Sigmoid colon (tissue), 4 donors: ENCODE measurements around the gene APPBP2.

ENCODE experiments used
- EP300 ChIP-seq, 4 donors: sonication (generic); formaldehyde crosslinking; IDR thresholded peaks; one replicate each; pipeline ENCODE4 v1.6.1; 2017; ENCODE audit warnings: antibody characterized with exemption in 4 of 4
- POLR2A ChIP-seq, 2 donors: fragments of 450-650 bp; IDR thresholded peaks; one replicate each; pipeline ENCODE4 v1.6.1; 2016; ENCODE audit warnings: antibody characterized with exemption in 2 of 2, mild to moderate bottlenecking in 2 of 2, moderate library complexity in 2 of 2
- POLR2AphosphoS5 ChIP-seq, 4 donors: sonication (generic); formaldehyde crosslinking; IDR thresholded peaks; one replicate each; pipeline ENCODE4 v1.6.1; 2017; ENCODE audit warnings: antibody characterized with exemption in 4 of 4
- TF ChIP-seq, protein P1 (sequence below), 4 experiments: fragments of 450-650 bp in 3 of 4; fragments of 200-600 bp in 1 of 4; IDR thresholded peaks; one replicate each; pipeline ENCODE4 v1.5.1; 2016 to 2019; ENCODE audit warnings: antibody characterized with exemption in 4 of 4, mild to moderate bottlenecking in 3 of 4, moderate library complexity in 2 of 4

DNA sequence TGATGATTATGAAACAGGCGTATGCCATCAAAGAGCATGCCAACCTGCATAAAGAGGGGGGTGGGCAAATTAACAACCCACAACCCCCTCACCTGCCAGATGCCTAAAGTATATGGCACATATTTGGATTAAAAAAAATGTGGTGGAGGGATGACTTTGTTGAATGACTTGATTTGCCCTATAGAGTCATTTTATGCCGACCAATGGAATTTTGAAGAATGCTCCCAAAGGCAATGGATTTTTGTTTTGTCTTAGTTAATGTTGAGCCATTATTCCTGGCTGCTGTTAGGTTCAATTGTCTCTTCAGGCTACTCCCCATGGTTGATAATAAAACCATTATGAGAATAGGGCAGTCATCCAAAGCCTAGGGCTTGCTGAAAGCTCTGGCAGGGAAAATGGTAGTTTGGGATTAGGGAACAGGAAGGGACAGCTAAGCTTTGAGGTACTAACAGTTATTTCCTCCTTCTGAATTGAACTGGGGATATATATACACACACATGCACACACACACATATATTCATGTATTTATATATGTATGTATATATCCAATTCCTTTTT is 109.6 kb downstream of the APPBP2 start:
- TF ChIP-seq, protein P1, sequence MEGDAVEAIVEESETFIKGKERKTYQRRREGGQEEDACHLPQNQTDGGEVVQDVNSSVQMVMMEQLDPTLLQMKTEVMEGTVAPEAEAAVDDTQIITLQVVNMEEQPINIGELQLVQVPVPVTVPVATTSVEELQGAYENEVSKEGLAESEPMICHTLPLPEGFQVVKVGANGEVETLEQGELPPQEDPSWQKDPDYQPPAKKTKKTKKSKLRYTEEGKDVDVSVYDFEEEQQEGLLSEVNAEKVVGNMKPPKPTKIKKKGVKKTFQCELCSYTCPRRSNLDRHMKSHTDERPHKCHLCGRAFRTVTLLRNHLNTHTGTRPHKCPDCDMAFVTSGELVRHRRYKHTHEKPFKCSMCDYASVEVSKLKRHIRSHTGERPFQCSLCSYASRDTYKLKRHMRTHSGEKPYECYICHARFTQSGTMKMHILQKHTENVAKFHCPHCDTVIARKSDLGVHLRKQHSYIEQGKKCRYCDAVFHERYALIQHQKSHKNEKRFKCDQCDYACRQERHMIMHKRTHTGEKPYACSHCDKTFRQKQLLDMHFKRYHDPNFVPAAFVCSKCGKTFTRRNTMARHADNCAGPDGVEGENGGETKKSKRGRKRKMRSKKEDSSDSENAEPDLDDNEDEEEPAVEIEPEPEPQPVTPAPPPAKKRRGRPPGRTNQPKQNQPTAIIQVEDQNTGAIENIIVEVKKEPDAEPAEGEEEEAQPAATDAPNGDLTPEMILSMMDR (IDR thresholded peaks at IDR 0.05), result no peak
- no peak for TF ChIP-seq POLR2A (IDR thresholded peaks at IDR 0.05)
- no peak for TF ChIP-seq EP300 (IDR thresholded peaks at IDR 0.05)
- TF ChIP-seq POLR2AphosphoS5 (IDR thresholded peaks at IDR 0.05), result no peak
